SJCRH30 (cell line): ENCODE measurements around the gene NIN. TPM values are rescaled to one million over a fixed set of nuclear protein-coding genes. Genes with fewer than 3 reads are reported as not detected.

Source experiments
- DNase-seq, 2 experiments: peaks; one replicate each; pipeline ENCODE4 v3.0.0-alpha.2; 2015 to 2020
- H3K27ac ChIP-seq: fragments of 250-450 bp; sonication (Bioruptor Pico); 2 replicates; pipeline ENCODE4 v1.5.1; 2020; ENCODE audit warnings: mild to moderate bottlenecking, moderate library complexity
- H3K27me3 ChIP-seq: fragments of 250-450 bp; sonication (Bioruptor Pico); 2 replicates; pipeline ENCODE4 v1.5.1; 2020; ENCODE audit warnings: mild to moderate bottlenecking, moderate library complexity
- H3K36me3 ChIP-seq: fragments of 250-450 bp; sonication (Bioruptor Pico); 2 replicates; pipeline ENCODE4 v1.5.1; 2020; ENCODE audit warnings: mild to moderate bottlenecking, moderate library complexity
- H3K4me1 ChIP-seq: fragments of 250-450 bp; sonication (Bioruptor Pico); 2 replicates; pipeline ENCODE4 v1.5.1; 2020; ENCODE audit warnings: mild to moderate bottlenecking, moderate library complexity
- H3K4me3 ChIP-seq: fragments of 250-450 bp; sonication (Bioruptor Pico); 2 replicates; pipeline ENCODE4 v1.5.1; 2020; ENCODE audit warnings: mild to moderate bottlenecking, moderate library complexity
- H3K9me3 ChIP-seq: fragments of 250-450 bp; sonication (Bioruptor Pico); replicated peaks from 2 replicates; pipeline ENCODE4 v1.5.1; 2020; ENCODE audit warnings: mild to moderate bottlenecking, moderate library complexity
- total RNA-seq: library from RNA; depleted of rRNA; stranded (reverse); fragments of >200 nt; shearing (Covaris generic); gene quantifications from 2 replicates; pipeline ENCODE4 v1.2.3, GENCODE V29; 2014

NIN gene
- total RNA-seq, 1 experiment from 2014 or later: 34.3 TPM

DNA sequence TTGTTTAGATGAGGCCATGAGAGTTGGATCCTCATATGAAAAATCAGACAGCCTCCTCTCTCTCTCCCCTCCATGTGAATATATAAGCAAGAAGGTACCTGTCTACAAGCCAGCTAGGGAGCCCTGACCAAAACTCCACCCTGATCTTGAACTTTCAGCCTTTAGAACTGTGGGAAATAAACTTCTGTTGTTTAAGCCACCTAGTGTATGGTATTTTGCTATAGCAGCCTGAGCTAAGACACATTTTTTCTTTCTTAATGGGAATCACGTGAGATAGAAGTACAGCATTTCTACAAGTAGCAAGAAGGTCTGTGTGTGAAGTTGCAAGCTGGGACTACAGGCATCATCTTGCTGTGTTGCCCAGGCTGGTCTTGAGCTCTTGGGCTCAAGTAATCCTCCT, 24.6 kb upstream of the NIN start:
- H3K36me3 ChIP-seq: no peaks in the 10 kb centered on the region
- no peaks in the 10 kb centered on the region for H3K27me3 ChIP-seq
- peaks cover 4% of the 10 kb centered on the region for H3K4me1 ChIP-seq
- no peaks in the 10 kb centered on the region for H3K9me3 ChIP-seq
- H3K4me3 ChIP-seq: no peak overlapping the region
- no peak overlapping the region for H3K27ac ChIP-seq
- no peak for DNase-seq

DNA sequence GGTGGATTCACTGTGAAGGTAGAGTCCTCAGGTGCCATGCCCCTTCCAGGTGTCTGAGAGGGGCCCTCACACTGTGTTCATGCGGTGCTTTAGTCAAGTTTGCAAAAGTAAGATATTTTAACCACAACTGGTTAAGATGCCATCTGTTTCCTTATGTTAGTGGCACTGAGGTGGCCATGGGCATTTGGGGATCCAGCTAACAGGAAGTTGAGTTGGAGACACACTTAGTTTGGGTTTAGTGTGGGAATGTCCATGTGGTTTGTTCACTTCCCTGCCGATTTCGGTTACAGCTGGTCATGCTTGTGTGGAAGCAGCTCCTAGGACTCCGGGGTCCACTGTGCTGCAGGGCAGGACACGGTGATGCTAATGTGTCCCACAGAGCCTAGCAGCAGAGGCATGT, 23.6 kb upstream of the NIN start:
- Histone ChIP-seq H3K27ac (no peak overlapping the region), H3K27me3 (no peaks in the 10 kb centered on the region), H3K36me3 (no peaks in the 10 kb centered on the region), H3K4me1 (peaks cover 4% of the 10 kb centered on the region), H3K4me3 (no peak overlapping the region), H3K9me3 (no peaks in the 10 kb centered on the region)
- DNase-seq: no peak

DNA sequence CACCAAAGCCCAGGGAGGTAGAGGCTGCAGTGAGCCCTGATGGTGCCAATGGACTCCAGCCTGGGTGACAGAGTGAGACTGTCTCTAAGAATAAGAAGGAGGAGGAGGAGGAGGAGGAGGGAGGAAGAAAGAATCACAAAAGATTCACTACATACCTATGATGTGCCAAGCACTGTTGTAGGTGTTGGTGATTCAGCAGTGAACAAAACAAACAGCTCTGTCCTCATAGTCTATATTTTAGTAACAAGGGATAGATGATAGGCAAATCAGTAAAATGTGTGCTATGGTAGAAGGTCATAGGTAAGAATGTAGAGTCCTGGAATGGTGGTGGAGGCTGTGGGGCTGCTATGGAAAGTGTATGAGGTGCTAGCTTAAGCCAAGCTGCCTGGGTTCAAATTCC, 22.9 kb upstream of the NIN start:
- DNase-seq: no peak
- H3K9me3 ChIP-seq: no peaks in the 10 kb centered on the region
- H3K27me3 ChIP-seq: no peaks in the 10 kb centered on the region
- H3K4me1 ChIP-seq: peaks cover under 1% of the 10 kb centered on the region
- H3K36me3 ChIP-seq: no peaks in the 10 kb centered on the region
- no peak overlapping the region for H3K27ac ChIP-seq
- no peak overlapping the region for H3K4me3 ChIP-seq

GRCh38 chr14:50846226-50846880, 15.4 kb upstream of the NIN start:
- H3K4me3 ChIP-seq: no peak overlapping the region
- no peaks in the 10 kb centered on the region for H3K4me1 ChIP-seq
- H3K36me3 ChIP-seq: no peaks in the 10 kb centered on the region
- H3K27me3 ChIP-seq: no peaks in the 10 kb centered on the region
- H3K27ac ChIP-seq: no peak overlapping the region
- H3K9me3 ChIP-seq: no peaks in the 10 kb centered on the region
- DNase-seq: no peak

DNA sequence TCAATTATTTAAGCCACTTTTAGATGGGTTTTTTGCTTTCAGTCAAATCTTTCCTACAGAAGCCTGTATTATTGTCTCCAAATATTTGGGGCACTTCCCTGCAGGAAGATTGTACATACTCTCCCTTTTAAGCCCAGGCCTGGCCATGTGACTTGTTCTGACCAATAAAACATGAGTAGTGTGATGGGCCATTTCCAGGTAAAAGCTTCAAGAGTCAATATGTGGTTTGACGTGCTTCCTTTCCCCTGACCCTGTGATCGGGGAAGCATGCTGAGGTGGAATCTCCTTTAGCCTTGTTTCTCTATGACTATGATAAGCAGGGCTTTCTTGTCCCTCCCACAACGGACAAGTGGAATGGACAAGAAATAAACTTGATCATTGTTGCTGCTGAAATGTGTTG, 14.2 kb upstream of the NIN start:
- no peaks in the 10 kb centered on the region for H3K9me3 ChIP-seq
- H3K4me3 ChIP-seq: no peak overlapping the region
- H3K4me1 ChIP-seq: no peaks in the 10 kb centered on the region
- no peaks in the 10 kb centered on the region for H3K27me3 ChIP-seq
- no peaks in the 10 kb centered on the region for H3K36me3 ChIP-seq
- no peak overlapping the region for H3K27ac ChIP-seq
- no peak for DNase-seq

DNA sequence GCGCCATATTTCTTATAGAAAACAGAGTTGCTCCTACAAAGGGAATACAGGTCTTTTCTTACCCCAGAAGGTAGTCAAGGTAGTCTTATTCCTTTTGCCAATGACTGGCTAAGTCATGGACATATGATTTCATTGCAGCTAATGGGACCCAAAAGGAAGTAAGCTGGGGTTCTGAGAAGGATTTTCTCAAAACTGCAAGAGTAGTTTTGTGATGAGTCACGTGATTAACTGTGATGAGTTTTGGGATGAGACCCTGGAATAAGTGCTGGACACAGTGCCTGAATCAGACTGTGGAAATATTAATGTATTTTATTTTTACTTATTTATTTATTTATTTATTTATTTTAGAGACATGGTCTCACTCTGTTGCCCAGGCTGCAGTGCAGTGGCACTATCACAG, 13.4 kb upstream of the NIN start:
- Histone ChIP-seq H3K27me3 (no peaks in the 10 kb centered on the region), H3K4me1 (no peaks in the 10 kb centered on the region), H3K4me3 (no peak overlapping the region), H3K36me3 (no peaks in the 10 kb centered on the region), H3K9me3 (no peaks in the 10 kb centered on the region), H3K27ac (no peak overlapping the region)
- no peak for DNase-seq

GRCh38 chr14:50839691-50840090, 8.7 kb upstream of the NIN start:
- Histone ChIP-seq H3K4me1 (no peaks in the 10 kb centered on the region), H3K4me3 (no peak overlapping the region), H3K9me3 (no peaks in the 10 kb centered on the region), H3K27me3 (no peaks in the 10 kb centered on the region), H3K36me3 (no peaks in the 10 kb centered on the region), H3K27ac (no peak overlapping the region)
- DNase-seq: no peak

- no peaks in the 10 kb centered on the region for H3K36me3 ChIP-seq
- H3K9me3 ChIP-seq: no peaks in the 10 kb centered on the region
- no peaks in the 10 kb centered on the region for H3K4me1 ChIP-seq
- DNase-seq: no peak
- no peak overlapping the region for H3K4me3 ChIP-seq
- H3K27me3 ChIP-seq: no peaks in the 10 kb centered on the region
- H3K27ac ChIP-seq: no peak overlapping the region
Measured at GRCh38 chr14:50839048-50839447, 8.1 kb upstream of the NIN start.

DNA sequence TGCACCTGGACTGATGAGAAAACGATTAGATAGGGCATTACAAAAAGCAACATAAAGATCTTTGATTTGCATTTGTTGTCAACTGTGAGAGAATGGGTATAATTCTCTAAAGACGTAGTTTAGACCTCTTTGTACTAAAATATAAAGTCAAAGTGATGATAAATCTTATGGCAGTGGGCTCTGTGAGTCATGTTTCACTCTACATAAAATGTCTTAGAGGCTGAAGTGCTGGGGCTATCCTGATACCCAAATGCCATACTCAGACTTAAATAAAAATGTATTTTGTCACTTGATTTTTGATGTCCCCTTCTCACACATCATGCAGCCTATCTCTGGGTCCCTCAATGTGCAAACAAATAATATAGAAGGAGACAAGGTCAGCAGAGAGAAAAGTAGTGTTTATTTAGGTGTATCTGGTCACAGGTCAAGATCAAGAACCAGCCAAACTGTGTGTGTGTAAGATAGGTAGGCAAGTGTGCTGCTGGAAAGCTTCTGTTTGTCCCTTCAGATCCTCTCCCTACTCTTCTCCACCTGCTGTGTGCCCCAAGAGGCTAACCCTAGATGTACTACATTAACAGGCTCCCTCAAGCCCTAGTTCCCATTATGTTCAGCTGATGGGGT, 7.0 kb upstream of the NIN start:
- no peaks in the 10 kb centered on the region for H3K27me3 ChIP-seq
- no peaks in the 10 kb centered on the region for H3K36me3 ChIP-seq
- no peak for DNase-seq
- H3K4me3 ChIP-seq: no peak overlapping the region
- H3K27ac ChIP-seq: no peak overlapping the region
- no peaks in the 10 kb centered on the region for H3K9me3 ChIP-seq
- H3K4me1 ChIP-seq: no peaks in the 10 kb centered on the region

- H3K9me3 ChIP-seq: no peaks in the 10 kb centered on the region
- DNase-seq: no peak
- H3K27me3 ChIP-seq: no peaks in the 10 kb centered on the region
- H3K36me3 ChIP-seq: no peaks in the 10 kb centered on the region
- no peaks in the 10 kb centered on the region for H3K4me1 ChIP-seq
- H3K27ac ChIP-seq: no peak overlapping the region
- H3K4me3 ChIP-seq: no peak overlapping the region
Measured at GRCh38 chr14:50837271-50837670, 6.3 kb upstream of the NIN start.

- H3K27ac ChIP-seq: no peak overlapping the region
- H3K4me1 ChIP-seq: no peaks in the 10 kb centered on the region
- no peak overlapping the region for H3K4me3 ChIP-seq
- no peak for DNase-seq
- no peaks in the 10 kb centered on the region for H3K27me3 ChIP-seq
- H3K36me3 ChIP-seq: no peaks in the 10 kb centered on the region
- no peaks in the 10 kb centered on the region for H3K9me3 ChIP-seq
Measured at GRCh38 chr14:50836515-50836914, 5.6 kb upstream of the NIN start.

GRCh38 chr14:50835280-50835679, 4.3 kb upstream of the NIN start:
- no peaks in the 10 kb centered on the region for H3K9me3 ChIP-seq
- no peaks in the 10 kb centered on the region for H3K4me1 ChIP-seq
- H3K27ac ChIP-seq: no peak overlapping the region
- DNase-seq: peak in 1 of 2 experiments; percentile 13
- no peak overlapping the region for H3K4me3 ChIP-seq
- H3K27me3 ChIP-seq: no peaks in the 10 kb centered on the region
- no peaks in the 10 kb centered on the region for H3K36me3 ChIP-seq

DNA sequence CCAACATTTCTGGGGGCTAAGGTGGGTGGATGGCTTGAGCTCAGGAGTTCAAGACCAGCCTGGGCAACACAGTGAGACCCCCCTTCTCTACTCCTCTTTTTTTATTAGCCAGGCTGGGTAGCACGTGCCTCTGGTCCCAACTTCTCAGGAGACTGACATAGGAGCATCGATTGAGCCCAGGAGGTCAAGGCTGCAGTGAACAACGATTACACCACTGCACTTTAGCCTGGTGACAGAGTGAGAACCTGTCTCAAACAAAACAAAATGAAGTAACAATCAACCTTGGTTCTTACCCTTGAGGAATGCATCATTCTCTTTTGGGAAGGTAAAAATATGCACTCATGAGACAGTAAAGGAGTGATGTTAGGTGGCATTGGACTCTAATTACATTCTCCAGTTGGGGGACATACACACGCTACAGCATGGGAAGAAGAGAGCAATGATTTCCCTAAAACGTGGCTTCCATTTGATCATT, 3.9 kb upstream of the NIN start:
- Histone ChIP-seq H3K27ac (no peak overlapping the region), H3K4me1 (no peaks in the 10 kb centered on the region), H3K27me3 (no peaks in the 10 kb centered on the region), H3K9me3 (no peaks in the 10 kb centered on the region), H3K36me3 (no peaks in the 10 kb centered on the region), H3K4me3 (no peak overlapping the region)
- DNase-seq: no peak

- Histone ChIP-seq H3K27me3 (no peaks in the 10 kb centered on the region), H3K36me3 (no peaks in the 10 kb centered on the region), H3K4me1 (no peaks in the 10 kb centered on the region), H3K4me3 (no peak overlapping the region), H3K27ac (no peak overlapping the region), H3K9me3 (no peaks in the 10 kb centered on the region)
- no peak for DNase-seq
Measured at GRCh38 chr14:50832935-50833630, 2.1 kb upstream of the NIN start.

DNA sequence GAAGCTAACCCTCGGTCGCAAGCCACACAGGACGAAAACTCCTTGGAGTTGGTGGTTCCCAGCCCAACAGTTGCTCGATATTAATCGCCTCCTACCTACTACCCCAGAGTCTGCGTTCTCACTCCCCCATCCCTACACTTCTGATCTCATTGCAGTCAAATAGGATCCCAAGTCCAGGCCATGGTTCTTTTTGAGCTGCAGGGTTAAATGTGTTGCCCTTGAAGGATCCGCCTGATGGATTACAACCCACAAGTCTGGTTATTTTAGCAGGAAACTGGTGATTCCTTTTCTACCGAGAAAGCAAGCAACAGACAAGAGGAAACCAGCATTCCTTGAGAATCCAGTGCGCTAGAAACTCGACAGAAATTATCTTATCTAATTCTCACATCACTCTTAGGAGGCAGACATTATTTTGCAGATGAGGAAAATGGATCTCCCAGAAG, 785 bp upstream of the NIN start:
- Histone ChIP-seq H3K27ac (no peak overlapping the region), H3K9me3 (no peaks in the 10 kb centered on the region), H3K4me1 (no peaks in the 10 kb centered on the region), H3K27me3 (no peaks in the 10 kb centered on the region), H3K4me3 (peak overlapping the region; percentile 96), H3K36me3 (no peaks in the 10 kb centered on the region)
- peak in 1 of 2 experiments; percentile 4 for DNase-seq
